Stimulated activated CD8-positive, alpha-beta memory T cell treated with anti-CD3 and anti-CD28 coated beads, Interleukin-4, amount 100 ng/mL, for 4 hours (primary cell): ENCODE data around the gene CMTR1.
"Not testable (repeated sequence)": the region's sequence is repeated elsewhere in the genome, so short reads cannot be mapped to it uniquely, and the experiment has no call there.

ENCODE experiments used
- DNase-seq, 2 donors: peaks; one replicate each; pipeline ENCODE4 v3.0.0-alpha.2; 2020; ENCODE audit warnings: low read depth in 2 of 2, low spot score in 1 of 2

The CMTR1 gene

DNA sequence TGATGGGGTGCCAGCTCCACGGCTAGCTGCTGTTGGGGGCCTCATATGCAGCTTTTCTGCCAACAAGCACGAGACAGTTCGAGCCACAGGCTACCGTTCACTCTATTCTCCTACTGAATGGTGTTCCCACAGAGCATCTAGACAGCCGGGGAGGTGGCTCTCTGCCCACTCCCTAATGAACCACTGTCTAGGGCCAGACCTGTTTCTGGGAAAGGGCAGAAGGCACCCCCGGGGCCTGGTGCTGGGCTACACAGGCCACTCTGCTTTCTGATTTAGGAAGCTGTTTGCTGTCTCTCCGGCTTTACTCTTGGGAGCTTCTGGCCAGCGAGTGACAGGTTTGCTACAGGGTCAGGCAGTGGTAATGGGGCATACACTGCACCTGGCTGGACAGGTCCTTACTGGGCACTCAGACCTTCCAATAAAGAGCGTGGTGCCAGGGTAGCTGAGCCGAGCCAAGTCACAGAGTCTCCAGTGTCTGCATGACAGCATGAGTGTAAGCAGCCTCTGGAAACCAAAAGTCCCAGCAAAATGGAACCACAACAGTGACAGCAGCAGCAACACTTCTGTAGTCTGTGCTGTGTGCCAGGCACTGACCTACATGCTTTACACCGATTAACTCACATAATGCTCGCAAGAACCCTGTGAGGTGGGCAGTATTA, 58.3 kb downstream of the CMTR1 start:
- no peak for DNase-seq

DNA sequence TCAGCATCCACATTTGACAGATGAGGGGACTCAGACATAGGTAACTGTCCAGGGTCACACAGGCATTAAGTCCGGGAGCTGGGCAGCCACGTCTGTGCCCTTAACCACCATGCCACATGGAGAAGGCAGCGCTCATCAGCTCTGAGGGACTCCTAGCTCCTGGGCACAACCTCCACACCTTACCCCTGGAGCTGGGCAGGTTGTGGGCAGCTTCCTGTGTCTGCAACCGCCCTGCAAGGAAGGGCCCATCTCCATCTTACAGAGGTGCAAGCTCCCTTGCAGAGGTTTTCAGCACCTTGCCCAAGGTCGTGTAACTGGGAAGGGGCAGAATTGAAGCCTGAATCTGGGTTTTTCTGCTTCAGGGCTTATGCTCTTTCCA, 58.8 kb downstream of the CMTR1 start:
- DNase-seq, result no peak

DNA sequence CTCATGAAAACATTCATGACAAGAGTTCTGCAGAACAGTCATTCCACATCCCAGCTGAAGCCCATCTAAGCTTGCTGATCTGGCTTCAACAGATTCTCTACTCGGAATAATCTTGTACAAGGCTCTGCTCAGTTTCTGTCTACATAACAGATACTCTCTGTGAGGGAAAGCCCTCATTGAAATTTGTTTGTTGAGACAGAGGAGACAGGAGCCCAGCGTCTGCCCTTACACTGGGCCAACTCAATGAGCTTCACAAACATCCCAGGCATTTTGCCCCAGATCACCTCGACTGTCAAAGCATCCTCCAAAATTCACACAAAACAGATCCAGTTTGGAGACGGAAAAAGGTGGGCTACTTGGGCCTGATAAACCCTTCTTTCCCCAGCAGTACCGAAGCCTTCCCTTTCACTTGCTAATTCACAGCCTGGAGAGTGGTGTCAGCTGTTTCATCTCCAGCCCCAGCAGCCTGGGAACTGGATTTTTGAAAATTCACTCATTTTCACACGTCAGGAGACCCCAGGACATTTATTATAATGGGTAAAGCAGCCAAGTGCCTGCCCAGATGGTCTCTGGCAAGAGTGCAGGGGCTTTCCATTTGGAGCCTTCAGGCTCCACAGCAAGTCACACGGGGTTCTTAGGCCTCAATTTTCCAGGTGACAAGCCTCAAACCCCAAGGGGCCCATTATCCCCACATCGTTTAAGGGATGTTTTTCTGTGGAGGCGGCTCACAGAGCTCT, 59.4 kb downstream of the CMTR1 start:
- DNase-seq, result no peak

DNA sequence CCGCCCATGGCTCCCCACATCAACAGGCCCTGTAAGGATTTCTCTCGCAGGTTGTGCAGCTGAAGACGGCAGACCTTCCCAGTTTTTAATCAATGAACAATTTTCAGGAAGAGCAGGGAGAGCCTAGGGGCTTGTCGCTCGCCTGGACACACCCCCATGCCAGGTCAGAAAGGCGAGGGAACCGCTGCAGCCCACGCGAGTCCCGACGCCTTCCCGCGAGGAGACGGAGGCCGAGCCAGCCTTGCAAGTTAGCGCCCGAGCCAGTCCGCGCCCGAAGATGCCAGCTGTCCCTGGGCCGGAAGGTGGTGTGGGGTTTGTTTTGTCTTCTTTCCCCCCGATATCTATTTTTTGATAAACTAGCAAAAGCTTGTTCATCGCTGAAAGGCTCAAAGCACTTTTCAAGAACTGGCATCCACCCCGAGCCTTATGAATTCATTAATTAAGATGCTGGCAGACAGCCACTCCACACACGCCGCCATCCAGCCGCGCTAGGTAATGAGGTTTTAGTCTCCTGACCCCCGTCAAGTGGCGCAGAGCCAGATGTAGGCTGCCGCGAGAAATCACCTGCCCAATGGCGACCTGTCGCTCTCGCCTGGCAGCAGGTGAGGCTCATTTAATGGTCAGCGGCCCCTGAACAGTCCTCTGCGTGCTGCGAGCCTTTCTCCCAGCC, 60.1 kb downstream of the CMTR1 start:
- no peak for DNase-seq

DNA sequence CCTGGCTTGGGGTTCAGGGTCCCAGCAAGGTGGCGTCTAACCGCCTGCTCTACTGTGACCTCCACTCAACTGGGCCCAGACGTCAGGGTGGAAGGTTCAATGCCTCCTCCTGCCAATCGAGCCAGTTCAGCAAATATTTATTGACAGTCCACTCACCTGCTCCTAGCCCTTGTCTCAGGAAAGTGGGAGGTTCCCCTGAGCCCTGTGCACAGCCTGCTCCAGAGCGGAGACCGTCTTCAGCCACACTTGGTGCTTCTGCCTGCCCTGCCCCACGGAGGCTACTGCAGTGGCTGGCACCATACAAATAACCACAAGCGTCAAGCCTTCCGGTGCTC, 60.6 kb downstream of the CMTR1 start:
- DNase-seq, result no peak

DNA sequence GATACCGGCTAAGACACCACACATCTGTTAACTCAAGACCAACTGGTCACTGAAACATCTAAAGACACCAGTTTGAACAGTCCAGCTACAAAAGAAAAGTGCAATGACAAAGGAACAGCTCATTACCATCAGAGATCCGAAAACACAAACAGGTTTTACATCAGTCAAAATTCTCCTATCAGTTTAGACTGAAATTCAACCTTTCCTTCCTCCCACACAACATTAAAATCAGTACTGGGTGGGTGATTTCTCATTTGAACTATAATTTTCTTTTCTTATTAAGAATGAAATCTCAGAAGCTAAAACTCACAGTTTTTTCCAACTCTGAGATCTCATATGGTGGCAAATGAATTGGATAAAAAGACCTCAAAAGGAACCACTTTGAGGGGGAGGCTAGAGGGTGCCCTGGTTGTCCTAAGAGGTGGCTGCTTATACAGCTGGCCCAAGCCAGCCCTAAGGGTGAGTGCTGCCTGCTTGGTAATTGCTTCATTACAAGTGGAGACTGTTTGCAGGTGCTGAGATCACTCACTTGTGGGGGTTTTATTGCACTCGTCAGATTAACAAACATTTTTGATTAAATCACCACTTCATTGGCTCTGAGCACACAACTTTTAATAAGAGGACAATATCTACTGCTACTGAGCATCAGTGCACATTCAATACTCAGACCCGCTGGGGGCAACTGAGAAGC, 62.4 kb downstream of the CMTR1 start:
- no peak for DNase-seq

DNA sequence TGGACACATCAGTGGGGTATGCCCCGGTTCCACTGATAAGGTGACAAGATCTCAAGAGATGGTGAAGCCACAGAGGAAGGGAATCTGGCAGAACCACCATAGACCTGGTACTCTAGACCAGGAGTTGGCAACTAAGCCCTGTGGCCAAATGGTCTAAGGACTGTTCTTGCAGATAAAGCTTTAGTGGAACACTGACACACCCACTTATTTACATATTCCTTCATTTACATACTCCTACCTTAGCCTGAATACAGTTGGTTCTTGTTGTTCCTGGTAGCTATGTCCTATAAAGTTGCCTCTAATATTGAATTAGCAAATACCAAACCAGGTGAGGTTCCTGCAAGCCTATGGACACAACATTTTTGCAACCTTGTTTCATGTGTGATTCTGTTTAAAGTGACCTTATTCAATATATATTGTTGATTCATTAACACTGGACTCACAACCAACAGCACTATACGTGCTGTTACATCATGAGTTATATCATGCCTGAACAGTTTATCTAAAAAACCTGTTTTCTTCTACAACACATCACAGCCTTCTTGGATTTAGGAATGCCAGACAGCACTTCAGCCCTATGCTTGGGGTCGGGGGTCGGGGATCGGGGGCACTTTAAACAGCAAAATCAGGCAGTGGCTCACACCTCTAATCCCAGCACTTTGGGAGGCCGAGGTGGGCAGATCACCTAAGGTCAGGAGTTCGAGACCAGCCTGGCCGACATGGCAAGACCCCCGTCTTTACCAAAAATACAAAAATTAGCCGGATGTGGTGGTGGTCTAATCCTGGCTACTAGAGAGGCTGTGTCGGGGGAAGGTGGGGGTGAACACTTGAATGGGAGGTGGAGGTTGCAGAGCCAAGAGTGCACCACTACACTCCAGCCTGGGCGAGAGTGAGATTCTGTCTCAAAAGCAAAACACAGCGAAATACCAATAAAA, 64.2 kb downstream of the CMTR1 start:
- DNase-seq, result no peak

DNA sequence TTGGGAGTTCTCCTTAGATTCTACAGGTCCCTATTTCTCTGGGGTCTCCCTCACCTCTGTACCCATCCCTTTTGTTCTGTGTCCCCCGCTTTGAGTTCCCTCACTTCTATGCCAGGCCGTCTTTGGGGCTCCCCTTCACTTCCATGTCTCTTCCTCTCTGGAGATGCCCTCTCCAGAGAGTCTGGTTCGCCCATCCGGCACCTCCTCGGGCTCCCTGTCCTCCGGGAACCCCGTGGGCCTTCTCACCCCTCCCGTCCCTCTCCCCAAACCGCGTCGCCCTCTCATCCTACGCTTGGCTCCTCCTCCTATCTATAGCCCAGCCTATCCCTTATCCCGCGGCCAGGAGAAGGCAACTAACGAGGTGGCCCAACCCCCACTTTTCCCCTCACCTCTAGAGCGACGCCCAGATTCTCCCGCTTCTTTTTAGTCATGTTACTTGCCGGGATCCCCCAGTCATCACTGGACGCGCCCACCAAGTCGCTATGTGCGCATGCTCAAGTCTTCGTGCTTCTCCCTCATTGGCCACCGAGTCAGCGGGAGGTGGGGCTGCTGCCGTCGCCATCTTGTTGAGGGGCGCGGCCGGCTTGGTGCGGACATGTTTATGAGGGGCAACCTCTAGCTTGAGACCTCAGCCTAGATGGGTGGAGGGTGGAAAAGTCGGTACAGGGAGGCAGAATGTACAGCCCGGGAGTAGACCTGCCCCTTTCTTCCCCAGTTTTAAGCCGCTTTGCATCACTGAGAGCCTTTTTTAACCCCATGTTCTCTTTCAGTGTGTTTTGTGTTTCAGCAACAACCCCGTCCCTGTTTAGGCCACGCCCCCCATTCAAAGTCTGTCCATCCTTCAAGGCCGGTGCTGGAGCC, 66.6 kb downstream of the CMTR1 start, which contains the start of gene CCDC167:
TSS of gene CCDC167 (minus strand) at position 461 of the 861 bp plus-strand sequence. CDS start at position 431, 30 bp downstream.
- peak; percentile 92 to 93 for DNase-seq

DNA sequence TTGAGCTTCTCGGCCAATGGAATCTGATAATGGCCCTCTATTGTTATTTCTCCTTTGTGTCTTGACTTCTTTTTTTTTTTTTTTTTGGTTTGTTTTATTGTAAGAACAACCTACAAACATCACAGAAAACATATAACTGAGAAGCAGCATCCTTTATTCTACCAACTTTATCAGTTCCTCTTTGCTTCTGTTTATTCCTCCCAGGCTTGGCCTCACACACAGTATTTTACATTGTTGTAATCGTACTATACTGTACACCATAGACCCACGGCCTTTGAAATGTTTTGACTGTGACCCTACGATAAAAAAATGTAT, 67.2 kb downstream of the CMTR1 start:
- DNase-seq, result no peak

DNA sequence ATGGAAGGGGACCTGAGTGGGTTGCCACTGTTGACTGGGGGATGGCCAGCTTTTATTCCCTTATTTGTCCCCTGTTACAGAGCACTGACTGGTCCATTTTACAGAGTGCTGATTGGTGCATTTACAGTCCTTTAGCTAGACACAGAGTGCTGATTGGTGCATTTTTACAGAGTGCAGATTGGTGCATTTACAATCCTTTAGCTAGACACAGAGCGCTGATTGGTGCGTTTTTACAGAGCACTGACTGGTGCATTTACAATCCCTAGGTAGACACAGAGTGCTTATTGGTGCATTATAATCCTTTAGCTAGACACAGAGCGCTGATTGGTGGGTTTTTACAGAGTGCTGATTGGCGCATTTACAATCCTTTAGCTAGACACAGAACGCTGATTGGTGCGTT, 67.9 kb downstream of the CMTR1 start:
- not testable (repeated sequence) for DNase-seq

DNA sequence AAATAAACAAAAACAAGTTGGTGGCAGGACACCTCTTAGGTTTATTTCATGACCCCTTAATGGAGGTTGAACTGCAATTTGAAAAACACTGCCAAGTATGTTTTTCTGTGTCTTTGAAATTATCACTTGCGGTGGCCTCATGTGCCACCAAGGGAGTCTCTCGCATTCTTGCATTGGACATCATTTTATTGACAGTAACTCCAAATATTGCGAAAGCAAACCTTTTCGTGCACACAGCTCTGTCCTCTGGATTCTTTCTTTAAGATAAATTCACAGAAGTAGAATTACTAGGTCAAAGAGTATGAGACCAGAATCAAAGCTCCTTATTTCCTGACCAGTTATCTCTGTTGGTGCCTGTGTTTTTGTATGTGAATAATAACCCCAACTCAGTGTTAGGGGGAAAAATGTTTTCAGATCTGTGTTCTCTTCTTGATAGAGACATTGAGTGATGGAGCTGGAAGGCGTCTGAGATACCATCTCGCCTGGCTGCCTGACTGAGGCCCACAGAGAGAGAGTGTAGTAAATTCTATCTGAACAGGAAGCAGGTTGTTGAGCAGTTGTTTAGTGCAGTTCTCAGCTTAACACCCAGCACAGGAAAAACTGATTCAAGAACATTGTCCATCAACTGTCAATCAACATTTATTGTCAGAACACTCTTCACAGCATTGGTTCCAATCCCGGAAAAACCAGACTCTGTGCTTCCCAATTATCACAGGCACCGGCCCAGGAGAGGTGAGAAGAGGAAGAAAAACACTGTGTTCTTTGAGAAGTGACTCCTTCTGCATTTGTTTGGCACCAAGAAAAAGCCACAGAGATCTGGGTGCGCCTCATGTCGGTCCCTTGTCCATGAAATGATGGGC, 68.8 kb downstream of the CMTR1 start:
- DNase-seq, result no peak

DNA sequence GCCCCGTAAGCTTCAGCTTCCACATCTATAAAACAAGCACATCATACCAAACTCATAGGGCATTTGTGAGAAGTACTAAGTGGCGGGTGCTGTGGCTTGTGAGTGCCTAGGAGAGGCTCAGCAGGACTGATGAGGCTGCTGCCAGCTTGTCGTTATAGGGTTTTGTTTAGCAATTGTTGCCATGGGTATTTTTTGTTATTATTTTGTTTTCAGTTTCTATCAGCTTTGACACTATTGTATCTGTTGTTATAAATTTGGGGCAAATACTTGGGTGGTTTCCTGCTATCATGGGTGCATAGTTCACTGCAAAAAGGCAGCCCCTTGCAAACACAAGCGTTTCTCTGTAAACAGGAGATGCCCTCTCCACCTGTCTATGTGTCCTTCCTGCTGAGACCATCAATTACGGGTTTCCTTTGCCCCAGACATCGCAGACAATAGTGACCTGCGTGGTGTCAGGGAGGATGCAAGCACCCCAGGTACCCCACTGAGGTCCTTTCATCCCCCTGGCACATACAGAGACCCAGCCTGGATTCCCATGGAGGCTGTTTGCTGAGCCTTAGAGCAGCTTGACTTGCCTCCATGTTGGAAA, 69.8 kb downstream of the CMTR1 start:
- DNase-seq, result no peak

DNA sequence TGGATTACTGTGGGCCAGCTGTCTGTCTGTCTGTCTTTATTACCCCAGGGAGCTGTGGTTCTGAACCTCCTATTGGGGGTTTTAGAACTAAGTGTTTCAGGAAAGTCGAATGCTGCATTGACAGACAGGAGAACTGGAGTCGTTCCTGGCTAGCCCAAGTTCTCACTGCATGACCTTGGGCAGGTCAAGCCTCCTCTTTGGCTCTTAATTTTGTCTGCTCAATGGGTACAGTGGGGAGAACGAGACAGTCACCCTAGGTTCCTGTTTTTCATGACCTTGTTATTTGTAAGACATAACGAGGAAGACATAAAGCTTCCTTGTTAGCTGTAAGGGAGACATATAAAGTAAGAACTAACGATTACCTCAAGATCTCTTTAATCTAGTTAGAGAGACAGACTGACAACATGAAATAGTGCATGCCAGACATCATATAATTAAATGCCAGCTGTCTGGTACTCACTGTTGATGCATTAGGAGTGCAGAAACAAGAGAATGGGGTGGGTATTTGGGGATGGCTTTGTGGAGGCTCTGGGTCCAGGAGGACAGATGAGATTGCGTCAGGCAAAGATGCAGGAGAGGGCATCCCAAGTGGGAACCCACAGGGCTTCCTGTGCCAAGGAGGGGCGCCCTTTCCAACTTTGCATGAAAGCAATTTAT, 70.4 kb downstream of the CMTR1 start:
- no peak for DNase-seq

DNA sequence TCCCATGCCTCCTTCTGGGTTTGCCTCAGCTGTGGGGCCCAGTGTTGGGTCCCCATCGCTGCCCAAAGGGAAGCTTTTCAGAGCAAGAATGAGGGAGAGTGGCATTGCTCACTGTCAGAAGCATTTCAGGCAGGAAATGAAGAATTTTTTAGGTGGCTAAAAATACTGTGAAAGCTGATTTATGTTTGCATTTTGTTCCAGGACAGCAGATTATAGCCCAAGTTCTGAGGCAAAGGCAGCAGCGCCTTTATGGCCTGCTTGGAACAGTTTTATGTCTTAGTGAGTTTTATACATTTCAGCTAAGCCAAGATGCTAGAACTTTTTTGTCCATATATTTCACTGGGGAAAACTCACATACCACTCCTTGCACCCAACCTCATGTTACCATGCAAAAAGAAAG, 71.0 kb downstream of the CMTR1 start:
- DNase-seq, result no peak

DNA sequence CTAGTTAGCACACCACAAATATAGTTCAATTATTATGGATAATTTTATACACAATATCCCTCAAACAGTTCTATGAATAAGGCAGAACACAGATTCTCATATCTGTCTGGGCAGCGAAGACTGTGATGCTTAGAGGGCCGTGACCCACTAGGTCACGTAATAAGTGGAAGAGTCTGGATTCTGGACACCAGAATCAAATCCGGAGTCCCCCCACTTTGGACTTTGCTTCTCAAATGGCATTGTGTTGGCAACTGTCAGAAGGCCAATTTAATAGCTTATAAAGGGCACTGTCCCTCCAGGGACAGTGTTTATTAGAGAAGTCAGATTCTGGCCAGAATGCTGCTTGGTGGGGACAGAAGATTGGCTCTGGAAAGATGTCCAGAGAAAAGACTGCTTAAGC, 73.5 kb downstream of the CMTR1 start:
- DNase-seq, result no peak

DNA sequence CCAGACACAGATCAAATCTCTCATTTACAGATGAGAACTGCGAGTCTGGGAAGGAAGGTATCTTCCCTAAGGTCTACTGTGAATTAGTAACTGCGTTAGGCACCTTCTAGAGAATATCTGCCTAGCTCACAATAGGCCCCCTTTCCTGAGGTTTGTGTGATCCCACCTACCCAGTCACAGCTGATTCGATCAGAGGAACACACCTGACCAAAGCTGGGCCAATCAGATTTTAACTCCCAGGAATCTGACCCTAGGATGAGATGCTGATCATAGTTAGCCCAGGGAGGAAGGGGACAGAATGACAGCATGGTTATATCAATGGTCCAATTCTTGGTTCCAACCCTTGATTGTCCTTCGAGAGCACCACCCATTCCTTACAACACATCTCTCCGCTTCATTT, 74.1 kb downstream of the CMTR1 start:
- no peak for DNase-seq

DNA sequence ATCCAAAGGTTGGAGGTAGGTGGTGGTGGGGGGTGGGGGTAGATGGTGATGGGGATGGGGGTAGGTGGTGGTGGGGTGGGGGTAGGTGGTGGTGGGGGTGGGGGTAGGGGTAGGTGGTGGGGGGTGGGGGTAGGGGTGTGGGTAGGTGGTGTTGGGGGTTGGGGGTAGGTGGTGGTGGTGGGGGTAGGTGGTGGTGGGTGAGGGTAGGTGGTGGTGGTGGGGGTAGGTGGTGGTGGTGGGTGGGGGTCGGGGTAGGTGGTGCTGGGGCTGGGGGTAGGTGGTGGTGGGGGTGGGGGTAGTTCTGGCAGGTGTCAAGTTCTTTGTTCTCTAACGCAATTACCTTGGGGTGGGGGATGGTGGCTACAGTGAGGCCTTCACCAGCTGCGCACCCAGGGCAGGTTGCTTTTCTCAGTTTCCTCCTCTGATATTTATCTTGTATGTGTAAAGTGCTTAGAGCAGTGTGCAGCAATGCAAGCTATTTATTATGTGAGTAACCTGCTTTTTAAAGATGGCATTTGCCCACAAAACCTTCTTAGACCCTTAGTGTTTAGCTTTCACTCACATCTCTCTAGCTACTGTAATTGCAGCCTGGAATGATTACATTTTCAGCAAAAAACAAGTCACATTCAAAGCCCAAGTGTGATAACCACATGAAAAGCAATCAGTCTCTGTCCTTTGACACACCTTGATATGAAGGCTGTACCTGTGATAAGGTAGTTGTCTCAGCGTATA, 74.8 kb downstream of the CMTR1 start:
- DNase-seq, result no peak

DNA sequence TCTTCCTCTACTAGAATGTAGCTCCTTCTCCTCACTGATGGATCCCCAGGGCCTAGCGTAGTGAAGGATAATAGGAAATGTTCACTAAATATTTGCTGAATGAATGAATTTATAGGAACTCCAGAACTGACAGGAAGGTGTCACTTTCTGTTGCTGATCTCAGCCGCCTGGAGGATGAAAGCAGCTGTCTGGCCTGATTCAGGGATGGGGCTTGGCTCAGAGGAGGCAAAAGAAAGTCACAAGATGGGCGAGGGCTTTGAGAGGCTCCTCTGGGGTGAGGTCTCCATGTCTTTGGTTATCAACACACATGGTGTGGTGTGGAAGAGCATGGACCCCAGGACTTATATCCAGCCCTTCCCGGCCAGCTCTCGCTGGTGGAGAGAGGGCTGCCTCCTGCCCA, 78.2 kb downstream of the CMTR1 start:
- DNase-seq, result no peak
